SH-SY5Y (cell line): ENCODE measurements around the gene GPR62.

Experiments
- GATA2 ChIP-seq: IDR thresholded peaks from 2 replicates; pipeline ENCODE4 v1.6.1; 2011; ENCODE audit warnings: mild to moderate bottlenecking, low read depth, low read length
- GATA3 ChIP-seq: IDR thresholded peaks from 2 replicates; pipeline ENCODE4 v1.6.1; 2011; ENCODE audit warnings: low read depth, mild to moderate bottlenecking, low read length, moderate library complexity

- TF ChIP-seq GATA2 (no peak), GATA3 (no peak)
Observed at GRCh38 chr3:51942603-51943450, 12.4 kb upstream of the GPR62 start.
